ENCODE measurements around the gene SUPT20HL2.
"Not testable (repeated sequence)": the region's sequence is repeated elsewhere in the genome, so short reads cannot be mapped to it uniquely, and the experiment has no call there.

SUPT20HL2 gene

GRCh38 chrX:24309580-24310374, 4.1 kb downstream of the SUPT20HL2 start:
- not testable (repeated sequence) for DNase-seq

DNA sequence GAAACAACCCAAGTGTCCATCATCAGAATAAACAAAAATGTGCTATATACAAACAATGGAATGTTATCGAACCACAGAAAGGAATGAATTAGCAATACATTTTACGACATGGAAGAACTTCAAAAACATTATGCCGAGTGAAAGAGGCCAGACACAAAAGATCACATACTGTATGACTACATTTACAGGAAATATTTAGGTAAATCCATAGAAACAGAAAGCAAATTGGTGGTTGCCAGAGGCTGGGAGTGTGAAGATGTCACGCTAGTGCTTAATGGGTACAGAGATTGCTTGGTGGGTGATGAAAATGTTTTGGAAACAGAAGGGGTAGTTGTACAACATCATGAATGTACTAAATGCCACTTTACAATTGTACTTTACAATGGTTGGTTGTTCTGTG, 5.1 kb downstream of the SUPT20HL2 start:
- not testable (repeated sequence) for DNase-seq

DNA sequence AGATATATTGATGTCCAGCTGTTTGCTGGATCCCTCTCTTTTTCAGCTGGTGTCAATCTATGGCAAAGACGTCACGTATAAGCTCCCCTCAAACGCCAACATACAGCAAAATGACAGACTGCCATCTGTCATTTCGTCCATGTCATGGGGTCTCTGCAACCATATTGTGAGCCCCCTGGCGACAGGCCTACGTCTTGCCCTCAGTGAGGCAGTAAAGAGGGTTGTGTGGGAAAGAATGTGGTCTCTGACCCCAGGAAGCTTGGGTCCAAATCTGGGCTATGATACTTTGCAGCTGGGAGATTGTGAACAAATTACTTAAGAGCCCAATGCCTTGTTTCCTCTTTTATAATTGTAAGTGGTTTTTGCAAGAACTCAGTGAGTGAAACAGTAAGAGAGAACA, 7.4 kb downstream of the SUPT20HL2 start:
- no peak for DNase-seq

GRCh38 chrX:24305905-24306304, 8.0 kb downstream of the SUPT20HL2 start:
- DNase-seq, result no peak

GRCh38 chrX:24301806-24302205, 12.1 kb downstream of the SUPT20HL2 start:
- DNase-seq, result no peak

GRCh38 chrX:24301060-24301459, 12.8 kb downstream of the SUPT20HL2 start:
- no peak for DNase-seq

GRCh38 chrX:24298191-24298590, 15.7 kb downstream of the SUPT20HL2 start:
- DNase-seq, result no peak

GRCh38 chrX:24294619-24295018, 19.2 kb downstream of the SUPT20HL2 start:
- no peak for DNase-seq

- DNase-seq, result no peak
These were observed 20.5 kb downstream of the SUPT20HL2 start for GRCh38 chrX:24293412-24293811.

GRCh38 chrX:24292353-24292752, 21.5 kb downstream of the SUPT20HL2 start:
- no peak for DNase-seq

DNA sequence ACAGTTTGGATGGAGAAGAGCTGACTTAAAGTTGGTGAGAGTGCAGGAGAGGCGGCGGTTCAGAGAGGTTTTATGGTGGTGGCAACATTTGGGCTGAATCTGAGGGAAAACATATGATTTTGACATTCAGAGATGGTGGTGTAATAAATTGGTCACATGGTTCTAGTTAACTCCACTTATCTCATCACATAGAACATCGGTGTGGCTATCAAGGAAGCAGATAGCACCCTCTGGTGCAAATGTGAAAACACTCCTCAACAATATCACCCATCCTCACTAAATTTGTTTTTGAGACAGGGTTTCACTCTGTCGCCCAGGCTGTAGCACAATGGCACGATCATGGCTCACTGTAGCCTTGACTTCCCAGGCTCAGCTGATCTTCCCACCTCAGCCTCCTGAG, 28.8 kb downstream of the SUPT20HL2 start:
- DNase-seq, result no peak

DNA sequence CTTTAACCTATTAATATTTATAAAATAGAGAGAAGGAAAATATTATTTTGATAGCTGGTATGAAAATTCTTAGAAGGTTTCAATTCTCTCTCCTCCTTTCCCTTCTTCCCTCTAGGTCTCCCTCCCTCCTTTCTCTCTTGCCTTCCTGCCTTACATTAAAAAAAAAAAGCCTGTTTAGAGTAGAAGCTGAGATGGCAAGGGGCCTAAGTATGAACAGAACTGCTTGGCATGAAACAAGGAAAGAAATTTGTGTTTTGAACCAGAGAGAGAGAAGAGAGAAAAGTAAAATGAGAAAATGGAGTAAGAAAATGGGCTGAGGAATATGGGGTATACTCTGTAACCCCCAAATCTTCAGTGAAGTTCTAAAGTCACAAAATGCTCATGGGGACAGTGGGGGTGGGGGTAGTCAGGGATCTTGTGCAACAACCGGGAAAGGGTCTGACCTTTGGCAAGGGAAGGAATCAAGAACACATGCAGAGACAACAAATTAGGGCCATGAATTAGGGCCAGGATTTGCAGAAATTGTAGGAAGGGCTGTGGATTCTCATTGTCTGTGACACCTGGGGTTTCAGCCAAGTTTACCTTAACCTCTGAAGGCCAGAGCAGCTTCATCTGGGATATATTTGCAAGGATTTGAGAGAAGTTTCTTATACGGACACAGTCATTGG, 30.6 kb downstream of the SUPT20HL2 start:
- DNase-seq, result no peak

DNA sequence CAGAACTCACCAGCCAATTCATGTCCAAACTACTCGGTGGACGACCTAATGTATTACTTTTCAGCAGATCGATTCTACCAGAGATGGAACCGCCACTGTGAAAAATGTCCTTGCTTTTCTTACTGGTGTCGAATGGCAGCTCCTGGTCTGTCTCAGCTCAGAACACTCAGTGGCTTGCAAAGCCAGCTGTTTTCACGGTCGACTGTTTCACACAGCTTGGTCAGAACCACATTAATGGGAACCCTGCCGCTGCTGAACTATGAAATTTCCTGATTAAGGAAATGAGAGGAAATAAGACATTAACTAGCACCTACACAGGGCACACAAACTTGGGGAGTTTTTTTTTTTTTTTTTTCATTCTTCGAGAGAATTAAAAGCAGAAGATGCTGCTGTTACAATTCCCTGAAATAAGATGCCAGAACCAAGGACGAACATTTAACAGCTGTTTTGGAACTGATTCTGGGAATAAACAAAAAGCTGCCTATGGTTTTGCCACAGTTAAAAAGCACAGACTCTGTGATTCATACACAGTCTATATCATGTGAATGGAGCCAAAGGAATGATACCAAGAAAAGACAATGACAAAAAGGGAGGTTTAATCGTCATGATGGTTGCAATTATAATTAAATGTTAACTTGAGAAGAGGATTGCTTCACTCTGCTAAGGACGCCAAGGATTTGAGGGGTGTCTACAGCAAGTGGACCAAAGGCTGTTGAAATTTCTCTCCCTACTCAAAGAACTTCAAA, 31.3 kb downstream of the SUPT20HL2 start:
- DNase-seq, result no peak

- no peak for DNase-seq
These were observed 36.5 kb downstream of the SUPT20HL2 start for GRCh38 chrX:24277405-24277804.

GRCh38 chrX:24276015-24276414, 37.9 kb downstream of the SUPT20HL2 start:
- no peak for DNase-seq

- no peak for DNase-seq
These were observed 42.6 kb downstream of the SUPT20HL2 start for GRCh38 chrX:24271262-24271661.

DNA sequence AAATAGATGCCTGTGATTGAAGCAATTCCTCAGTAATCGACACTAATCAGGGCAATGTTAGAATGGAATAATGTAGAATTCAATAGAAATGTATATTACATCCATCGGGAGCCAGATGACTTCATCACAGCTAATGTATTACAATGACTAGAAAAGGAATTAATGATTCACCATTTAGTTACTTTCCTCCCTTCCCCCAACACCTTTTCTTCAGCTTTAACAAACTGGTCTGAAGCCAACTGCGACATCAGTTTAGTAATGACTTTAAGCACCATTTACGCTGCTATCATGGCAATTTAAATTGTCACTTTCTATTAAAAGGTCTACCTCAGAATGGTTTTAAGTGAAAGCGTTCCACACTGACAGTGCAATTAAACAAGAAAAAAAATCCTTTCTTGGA, 45.1 kb downstream of the SUPT20HL2 start:
- DNase-seq, result no peak

GRCh38 chrX:24266996-24267395, 46.9 kb downstream of the SUPT20HL2 start:
- no peak for DNase-seq

DNA sequence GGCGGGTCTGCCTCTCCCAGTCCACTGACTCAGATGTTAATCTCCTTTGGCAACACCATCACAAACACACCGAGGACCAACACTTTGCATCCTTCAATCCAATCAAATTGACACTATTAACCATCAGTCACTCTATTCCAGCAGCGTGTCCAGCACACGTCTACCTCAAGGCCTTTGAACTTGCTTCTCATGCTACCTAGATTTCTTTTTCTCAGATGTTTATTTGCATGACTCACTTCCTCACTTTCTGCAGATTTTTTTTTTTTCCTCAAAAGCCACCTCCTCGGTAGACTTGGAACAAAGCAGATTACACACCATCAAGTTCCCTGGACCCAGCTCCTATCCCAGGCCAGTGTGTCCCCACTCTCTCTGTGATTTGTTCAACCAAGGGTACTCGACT, 49.5 kb downstream of the SUPT20HL2 start:
- DNase-seq, result no peak

GRCh38 chrX:24262309-24262708, 51.6 kb downstream of the SUPT20HL2 start:
- no peak for DNase-seq
